ENCODE measurements around the gene TDRD5.

TDRD5 gene

GRCh38 chr1:179591592-179592580, at the start of gene TDRD5:
Gene TDRD5, plus strand, starts transcription at chr1:179591832. Its CDS starts 784 bp downstream, at chr1:179592616.
- ATAC-seq (ENCODE audit: low read depth) (no peak), DNase-seq (ENCODE audit: low spot score in 2 of 2) (no peak)
- no peak within 1 kb of the TSS for H3K27ac Mint-ChIP-seq
- no peaks in the 10 kb centered on the region for H3K4me1 Mint-ChIP-seq
- no peaks in the 10 kb centered on the region for H3K36me3 Mint-ChIP-seq
- no peaks in the 10 kb centered on the region for H3K9me3 Mint-ChIP-seq
- H3K4me3 Mint-ChIP-seq: no peak within 1 kb of the TSS
- peaks cover 19% of the 10 kb centered on the region for H3K27me3 Mint-ChIP-seq

GRCh38 chr1:179545321-179545720, 46.3 kb upstream of the TDRD5 start:
- no peak for DNase-seq (ENCODE audit: low spot score in 2 of 2)
- H3K36me3 Mint-ChIP-seq: no peaks in the 10 kb centered on the region
- H3K4me3 Mint-ChIP-seq: no peak overlapping the region
- H3K9me3 Mint-ChIP-seq: no peaks in the 10 kb centered on the region
- ATAC-seq (ENCODE audit: low read depth): no peak
- no peak overlapping the region for H3K27ac Mint-ChIP-seq
- H3K4me1 Mint-ChIP-seq: no peaks in the 10 kb centered on the region
- peaks cover 6% of the 10 kb centered on the region for H3K27me3 Mint-ChIP-seq

GRCh38 chr1:179547021-179547535, 44.6 kb upstream of the TDRD5 start:
- peaks cover 8% of the 10 kb centered on the region for H3K27me3 Mint-ChIP-seq
- H3K4me1 Mint-ChIP-seq: peaks cover 3% of the 10 kb centered on the region
- no peak overlapping the region for H3K4me3 Mint-ChIP-seq
- DNase-seq (ENCODE audit: low spot score in 2 of 2) (no peak), ATAC-seq (ENCODE audit: low read depth) (no peak)
- no peak overlapping the region for H3K27ac Mint-ChIP-seq
- no peaks in the 10 kb centered on the region for H3K9me3 Mint-ChIP-seq
- H3K36me3 Mint-ChIP-seq: no peaks in the 10 kb centered on the region

- Mint-ChIP-seq H3K4me3 (no peak overlapping the region), H3K27me3 (peaks cover 5% of the 10 kb centered on the region), H3K9me3 (no peaks in the 10 kb centered on the region), H3K4me1 (peaks cover 4% of the 10 kb centered on the region), H3K36me3 (no peaks in the 10 kb centered on the region), H3K27ac (no peak overlapping the region)
- ATAC-seq (ENCODE audit: low read depth): no peak
- no peak for DNase-seq (ENCODE audit: low spot score in 2 of 2)
These were observed 42.8 kb upstream of the TDRD5 start for GRCh38 chr1:179548666-179549367.

- Mint-ChIP-seq H3K9me3 (no peaks in the 10 kb centered on the region), H3K4me1 (peaks cover 4% of the 10 kb centered on the region), H3K36me3 (no peaks in the 10 kb centered on the region), H3K27me3 (peaks cover 5% of the 10 kb centered on the region), H3K4me3 (no peak overlapping the region), H3K27ac (no peak overlapping the region)
- no peak for DNase-seq (ENCODE audit: low spot score in 2 of 2)
- no peak for ATAC-seq (ENCODE audit: low read depth)
These were observed 42.3 kb upstream of the TDRD5 start for GRCh38 chr1:179549368-179549700.

GRCh38 chr1:179550746-179551682, 40.6 kb upstream of the TDRD5 start:
- Mint-ChIP-seq H3K4me3 (no peak overlapping the region), H3K4me1 (peaks cover 4% of the 10 kb centered on the region), H3K36me3 (no peaks in the 10 kb centered on the region), H3K27ac (no peak overlapping the region), H3K27me3 (peaks cover 3% of the 10 kb centered on the region), H3K9me3 (no peaks in the 10 kb centered on the region)
- ATAC-seq (ENCODE audit: low read depth): no peak
- DNase-seq (ENCODE audit: low spot score in 2 of 2): no peak

- peaks cover 7% of the 10 kb centered on the region for H3K27me3 Mint-ChIP-seq
- peaks cover 4% of the 10 kb centered on the region for H3K4me1 Mint-ChIP-seq
- H3K36me3 Mint-ChIP-seq: no peaks in the 10 kb centered on the region
- H3K4me3 Mint-ChIP-seq: no peak overlapping the region
- ATAC-seq (ENCODE audit: low read depth): no peak
- H3K9me3 Mint-ChIP-seq: no peaks in the 10 kb centered on the region
- no peak overlapping the region for H3K27ac Mint-ChIP-seq
- DNase-seq (ENCODE audit: low spot score in 2 of 2): no peak
These were observed 37.2 kb upstream of the TDRD5 start for GRCh38 chr1:179554427-179554826.

GRCh38 chr1:179558078-179558477, 33.6 kb upstream of the TDRD5 start:
- Mint-ChIP-seq H3K27me3 (peaks cover 8% of the 10 kb centered on the region), H3K36me3 (no peaks in the 10 kb centered on the region), H3K9me3 (no peaks in the 10 kb centered on the region), H3K4me3 (no peak overlapping the region), H3K27ac (no peak overlapping the region), H3K4me1 (no peaks in the 10 kb centered on the region)
- ATAC-seq (ENCODE audit: low read depth): no peak
- no peak for DNase-seq (ENCODE audit: low spot score in 2 of 2)

GRCh38 chr1:179575497-179576314, 15.9 kb upstream of the TDRD5 start, which contains the start of gene NPHS2:
Gene NPHS2, minus strand, starts transcription at chr1:179575948. Its CDS starts 84 bp downstream, at chr1:179575864.
- Mint-ChIP-seq H3K36me3 (no peaks in the 10 kb centered on the region), H3K27me3 (peaks cover 27% of the 10 kb centered on the region), H3K4me1 (peaks cover 3% of the 10 kb centered on the region), H3K9me3 (peaks cover under 1% of the 10 kb centered on the region), H3K4me3 (peak within 1 kb of the TSS; percentile 54), H3K27ac (no peak within 1 kb of the TSS)
- ATAC-seq (ENCODE audit: low read depth) (peak; percentile 17), DNase-seq (ENCODE audit: low spot score in 2 of 2) (no peak)

- ATAC-seq (ENCODE audit: low read depth): no peak
- H3K27ac Mint-ChIP-seq: no peak overlapping the region
- H3K4me1 Mint-ChIP-seq: peaks cover 3% of the 10 kb centered on the region
- peaks cover 27% of the 10 kb centered on the region for H3K27me3 Mint-ChIP-seq
- no peak for DNase-seq (ENCODE audit: low spot score in 2 of 2)
- peak overlapping the region; percentile 27 for H3K4me3 Mint-ChIP-seq
- H3K9me3 Mint-ChIP-seq: no peaks in the 10 kb centered on the region
- H3K36me3 Mint-ChIP-seq: no peaks in the 10 kb centered on the region
These were observed 15.1 kb upstream of the TDRD5 start for GRCh38 chr1:179576509-179576908.

- H3K9me3 Mint-ChIP-seq: no peaks in the 10 kb centered on the region
- H3K27me3 Mint-ChIP-seq: peaks cover 35% of the 10 kb centered on the region
- H3K27ac Mint-ChIP-seq: no peak overlapping the region
- no peaks in the 10 kb centered on the region for H3K4me1 Mint-ChIP-seq
- no peaks in the 10 kb centered on the region for H3K36me3 Mint-ChIP-seq
- no peak overlapping the region for H3K4me3 Mint-ChIP-seq
- ATAC-seq (ENCODE audit: low read depth) (no peak), DNase-seq (ENCODE audit: low spot score in 2 of 2) (no peak)
These were observed 7.8 kb upstream of the TDRD5 start for GRCh38 chr1:179583771-179584320.

- peaks cover 31% of the 10 kb centered on the region for H3K27me3 Mint-ChIP-seq
- ATAC-seq (ENCODE audit: low read depth) (no peak), DNase-seq (ENCODE audit: low spot score in 2 of 2) (no peak)
- no peak overlapping the region for H3K4me3 Mint-ChIP-seq
- H3K4me1 Mint-ChIP-seq: no peaks in the 10 kb centered on the region
- no peaks in the 10 kb centered on the region for H3K36me3 Mint-ChIP-seq
- H3K9me3 Mint-ChIP-seq: no peaks in the 10 kb centered on the region
- no peak overlapping the region for H3K27ac Mint-ChIP-seq
These were observed 5.4 kb upstream of the TDRD5 start for GRCh38 chr1:179586107-179586823.
